Keratinocyte (primary cell): ENCODE data around the gene NPIPB9. TPM values are rescaled to one million over a fixed set of nuclear protein-coding genes. Genes with fewer than 3 reads are reported as not detected.
"Not testable (repeated sequence)": the region's sequence is repeated elsewhere in the genome, so short reads cannot be mapped to it uniquely, and the experiment has no call there.

ENCODE experiments used
- DNase-seq: peaks from one replicate; pipeline ENCODE4 v3.0.0-alpha.2; 2011; ENCODE audit warnings: low read depth, missing footprints, low spot score
- FAIRE-seq: peaks from 2 replicates; lab custom pipeline; 2011; peaks lifted over from hg19 to GRCh38; lab: Jason Lieb, UNC
- H2AFZ ChIP-seq: 2 replicates; pipeline ENCODE4 v1.6.0; 2012; ENCODE audit warnings: low read length, control low read depth, inconsistent platforms; ENCODE audit not compliant: control insufficient read depth
- H3K27ac ChIP-seq: 2 replicates; pipeline ENCODE4 v1.5.1; 2011; ENCODE audit warnings: low read length; ENCODE audit not compliant: control insufficient read depth, insufficient read depth
- H3K27me3 ChIP-seq: 3 replicates; pipeline ENCODE4 v1.6.0; 2011; ENCODE audit warnings: low read length; ENCODE audit not compliant: control insufficient read depth, insufficient read depth; ENCODE audit errors: extremely low read depth
- H3K36me3 ChIP-seq, 2 experiments: 2 replicates in 1 of 2; 3 replicates in 1 of 2; pipeline ENCODE4 v1.5.1; 2011; ENCODE audit warnings: low read length in 2 of 2, mild to moderate bottlenecking in 1 of 2; ENCODE audit not compliant: control insufficient read depth in 2 of 2, insufficient read depth in 2 of 2; ENCODE audit errors: extremely low read depth in 1 of 2
- H3K4me1 ChIP-seq: 3 replicates; pipeline ENCODE4 v1.5.1; 2011; ENCODE audit warnings: low read length; ENCODE audit not compliant: control insufficient read depth, insufficient read depth; ENCODE audit errors: extremely low read depth
- H3K4me2 ChIP-seq: 3 replicates; pipeline ENCODE4 v1.6.0; 2011; ENCODE audit warnings: low read depth, low read length; ENCODE audit not compliant: control insufficient read depth, insufficient read depth; ENCODE audit errors: extremely low read depth
- H3K4me3 ChIP-seq, 3 experiments: fragments of 200-600 bp in 1 of 3; sonication (generic) in 1 of 3; 2 replicates in 2 of 3; 3 replicates in 1 of 3; pipeline ENCODE4 v1.5.1; 2011 to 2016; ENCODE audit warnings: low read length in 3 of 3, mild to moderate bottlenecking in 3 of 3, control low read depth in 2 of 3, inconsistent platforms in 1 of 3, low read depth in 1 of 3, mixed read lengths in 1 of 3, mixed run types in 1 of 3, moderate library complexity in 1 of 3; ENCODE audit not compliant: control insufficient read depth in 2 of 3, insufficient read depth in 2 of 3; ENCODE audit errors: extremely low read depth in 1 of 3
- H3K79me2 ChIP-seq: 2 replicates; pipeline ENCODE4 v1.6.0; 2012; ENCODE audit warnings: low read length; ENCODE audit not compliant: control insufficient read depth, insufficient read depth
- H3K9ac ChIP-seq: 3 replicates; pipeline ENCODE4 v1.6.0; 2011; ENCODE audit warnings: low read length; ENCODE audit not compliant: control insufficient read depth, insufficient read depth; ENCODE audit errors: extremely low read depth
- H3K9me1 ChIP-seq: 3 replicates; pipeline ENCODE4 v1.6.0; 2011; ENCODE audit warnings: low read length; ENCODE audit not compliant: control insufficient read depth, insufficient read depth; ENCODE audit errors: extremely low read depth
- H3K9me3 ChIP-seq: 2 replicates; pipeline ENCODE4 v1.5.1; 2012; ENCODE audit warnings: low read depth, low read length; ENCODE audit not compliant: control insufficient read depth
- H4K20me1 ChIP-seq: 3 replicates; pipeline ENCODE4 v1.6.0; 2011; ENCODE audit warnings: low read length; ENCODE audit not compliant: control insufficient read depth, insufficient read depth; ENCODE audit errors: extremely low read depth
- dilution Hi-C: fragments of 300-500 bp; cut with MboI; formaldehyde crosslinking; loops from one replicate; pipeline ENCODE4 v1.7.0; 2020; ENCODE audit warnings: low sequenced_read_pairs; ENCODE audit not compliant: extremely low pct_ligation_motif_present
- polyA plus RNA-seq, 5 experiments: library from polyadenylated mRNA; depleted of rRNA in 3 of 5; stranded (reverse) in 3 of 5; stranded (forward) in 1 of 5; unstranded in 1 of 5; fragments of >200 nt; gene quantifications; 1 replicate in 1 of 5; 2 replicates in 3 of 5; 3 replicates in 1 of 5; pipeline versions ENCODE4 v1.2.1 to v1.2.3, GENCODE V29; 2011 to 2012; ENCODE audit warnings: missing spikeins in 2 of 5, low read depth in 1 of 5, low replicate concordance in 1 of 5

The NPIPB9 gene
- polyA plus RNA-seq, 1 donor (not counting 4 experiments of a cell fraction or from before 2014, with no cell fraction given), result 0.38 TPM

DNA sequence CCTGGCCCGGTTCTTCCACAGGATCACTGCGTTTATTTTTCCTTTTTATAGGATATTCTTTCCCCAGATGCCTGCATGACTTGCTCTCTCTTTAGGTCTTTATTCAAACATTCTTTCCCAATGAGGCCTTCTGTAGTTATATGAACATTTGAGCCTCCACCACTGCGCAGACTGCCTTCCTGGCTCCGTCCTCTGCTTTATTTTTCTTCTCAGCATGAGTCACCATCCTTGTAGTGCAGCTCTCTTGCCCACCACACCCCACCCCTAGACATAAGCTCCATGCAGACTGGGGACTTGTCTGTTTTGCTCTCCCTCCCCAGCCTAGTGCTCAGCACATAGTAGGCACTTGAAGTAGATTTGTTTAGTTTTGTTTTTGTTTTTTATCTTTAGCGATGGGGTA lies 20.3 kb upstream of the NPIPB9 start:
- dilution Hi-C loops, H3K9ac ChIP-seq, H4K20me1 ChIP-seq, H3K36me3 ChIP-seq, H3K9me1 ChIP-seq, H3K4me3 ChIP-seq, H3K79me2 ChIP-seq, H2AFZ ChIP-seq, FAIRE-seq, DNase-seq, H3K9me3 ChIP-seq, H3K27ac ChIP-seq, H3K27me3 ChIP-seq, H3K4me2 ChIP-seq, H3K4me1 ChIP-seq: not testable (repeated sequence)

DNA sequence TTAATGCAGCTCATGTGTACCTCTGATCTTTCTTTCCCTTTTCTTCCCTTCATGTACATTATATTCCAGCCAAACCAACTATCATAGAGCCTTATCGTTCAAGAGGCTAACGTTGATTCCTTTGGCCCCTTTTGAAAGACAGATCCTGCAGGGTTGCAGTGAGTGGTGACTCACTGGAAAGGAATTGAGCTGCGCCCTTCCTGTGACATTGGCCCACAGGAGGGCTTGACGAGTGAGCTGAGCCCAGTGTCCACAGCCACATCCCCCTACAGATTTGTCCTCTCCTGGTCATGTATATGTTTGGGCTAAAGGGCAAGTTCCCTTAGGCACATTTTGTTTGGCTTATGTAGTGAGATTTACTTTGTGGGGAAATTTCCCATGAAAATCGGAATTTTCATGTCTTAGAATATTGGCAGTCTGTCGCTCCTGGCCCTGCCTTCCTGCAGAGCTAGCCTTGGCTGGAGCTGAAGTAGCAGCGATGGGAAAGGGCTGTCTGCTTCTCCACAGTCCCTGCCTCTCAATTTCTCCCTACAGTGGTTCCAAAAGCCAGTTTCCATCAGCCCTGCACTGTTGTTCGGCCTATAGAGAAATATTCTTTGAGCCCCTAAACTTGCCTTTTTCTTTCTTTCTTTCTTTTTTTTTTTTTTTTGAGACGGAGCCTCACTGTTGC lies 19.0 kb upstream of the NPIPB9 start:
- H3K9me3 ChIP-seq, H2AFZ ChIP-seq, H4K20me1 ChIP-seq, H3K4me1 ChIP-seq, H3K9me1 ChIP-seq, H3K27ac ChIP-seq, H3K4me2 ChIP-seq, dilution Hi-C loops, H3K79me2 ChIP-seq, H3K27me3 ChIP-seq, FAIRE-seq, H3K9ac ChIP-seq, DNase-seq, H3K36me3 ChIP-seq, H3K4me3 ChIP-seq: not testable (repeated sequence)

DNA sequence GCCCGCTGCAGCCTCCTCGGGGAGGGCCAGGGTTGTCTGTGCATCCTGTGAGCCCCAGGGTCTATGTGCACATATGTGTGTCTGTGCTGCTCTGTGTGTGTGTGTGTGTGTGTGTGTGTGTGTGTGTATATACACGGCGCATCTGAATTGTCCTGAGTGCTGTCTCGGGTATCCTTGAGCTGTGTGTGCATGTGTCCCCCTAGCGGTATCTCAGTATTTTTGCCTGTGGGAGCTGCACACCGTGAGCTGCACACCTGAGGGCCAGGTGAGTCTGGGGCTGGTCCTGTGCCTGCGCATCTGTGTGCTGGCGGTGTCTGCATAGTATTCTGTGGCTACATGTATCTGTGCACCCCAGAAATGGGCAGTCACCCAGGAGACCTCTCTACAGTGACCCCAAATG lies 11.8 kb upstream of the NPIPB9 start:
- FAIRE-seq, H3K79me2 ChIP-seq, H3K4me1 ChIP-seq, H3K4me2 ChIP-seq, H3K27me3 ChIP-seq, H3K4me3 ChIP-seq, H4K20me1 ChIP-seq, H3K9ac ChIP-seq, DNase-seq, H3K36me3 ChIP-seq, dilution Hi-C loops, H3K9me1 ChIP-seq, H3K9me3 ChIP-seq, H3K27ac ChIP-seq, H2AFZ ChIP-seq: not testable (repeated sequence)

DNA sequence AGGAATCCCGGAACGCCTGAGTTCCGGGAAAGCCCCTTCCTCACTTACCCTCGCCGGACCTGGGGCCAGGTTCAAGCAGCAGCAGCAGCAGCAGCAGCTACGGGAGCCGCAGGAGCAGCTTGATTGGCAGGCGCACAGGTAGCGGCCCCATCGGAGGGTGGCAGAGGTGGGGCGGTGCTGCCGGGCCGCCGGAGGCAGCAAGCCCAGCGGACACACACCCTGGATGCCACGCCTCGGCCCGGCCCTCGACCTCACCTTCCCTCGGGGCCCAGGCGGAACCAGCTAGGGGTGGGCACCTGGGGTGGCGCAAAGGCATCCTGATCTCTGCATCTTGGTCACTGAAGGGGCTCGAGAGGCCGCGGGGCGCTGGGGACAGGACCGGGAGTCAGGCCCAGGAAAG lies 11.0 kb upstream of the NPIPB9 start:
- H4K20me1 ChIP-seq, H3K9ac ChIP-seq, H3K4me3 ChIP-seq, H3K4me1 ChIP-seq, H2AFZ ChIP-seq, DNase-seq, H3K36me3 ChIP-seq, H3K9me3 ChIP-seq, dilution Hi-C loops, FAIRE-seq, H3K4me2 ChIP-seq, H3K27me3 ChIP-seq, H3K9me1 ChIP-seq, H3K27ac ChIP-seq, H3K79me2 ChIP-seq: not testable (repeated sequence)

DNA sequence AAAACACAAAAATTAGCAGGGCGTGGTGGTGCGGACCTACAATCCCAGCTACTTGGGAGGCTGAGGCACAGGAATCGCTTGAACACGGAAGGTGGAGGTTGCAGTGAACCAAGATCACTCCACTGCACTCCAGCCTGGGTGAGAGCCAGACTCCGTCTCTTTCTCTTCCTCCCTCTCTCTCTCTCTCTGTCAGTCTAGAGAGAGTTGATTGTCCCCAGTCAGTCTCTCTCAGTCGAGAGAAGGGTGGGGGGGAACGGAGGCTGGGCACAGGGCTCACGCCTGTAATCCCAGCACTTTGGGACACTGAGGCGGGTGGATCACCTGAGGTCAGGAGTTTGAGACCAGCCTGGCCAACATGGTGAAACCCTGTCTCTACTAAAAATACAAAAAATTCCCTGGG lies 10.3 kb upstream of the NPIPB9 start:
- dilution Hi-C loops, result not testable (repeated sequence)

More for the DNA sequence above, 10.3 kb upstream of the NPIPB9 start:
- H3K4me1 ChIP-seq, H3K27me3 ChIP-seq, H3K36me3 ChIP-seq, H3K79me2 ChIP-seq, DNase-seq, H3K9me1 ChIP-seq, H3K4me3 ChIP-seq, H3K9me3 ChIP-seq, H4K20me1 ChIP-seq, H3K27ac ChIP-seq, H3K9ac ChIP-seq, H3K4me2 ChIP-seq, H2AFZ ChIP-seq, FAIRE-seq: not testable (repeated sequence)
